Colonic mucosa (tissue), 4 donors: ENCODE measurements around the gene ZBTB34. TPM values are rescaled to one million over a fixed set of nuclear protein-coding genes. Genes with fewer than 3 reads are reported as not detected.

Experiments
- DNase-seq: peaks from one replicate; pipeline ENCODE4 v3.0.0-alpha.2; 2020
- H3K27ac ChIP-seq: fragments of 200-600 bp; one replicate; pipeline ENCODE4 v1.8.0; 2021
- H3K27me3 ChIP-seq: fragments of 200-600 bp; one replicate; pipeline ENCODE4 v1.8.0; 2021
- H3K36me3 ChIP-seq: fragments of 200-600 bp; one replicate; pipeline ENCODE4 v1.8.0; 2021
- H3K4me1 ChIP-seq: fragments of 200-600 bp; one replicate; pipeline ENCODE4 v1.8.0; 2021; ENCODE audit warnings: mild to moderate bottlenecking
- H3K4me3 ChIP-seq: fragments of 200-600 bp; one replicate; pipeline ENCODE4 v1.8.0; 2021
- H3K9ac ChIP-seq, 2 donors: one replicate each; pipeline ENCODE4 v1.7.0; 2013; ENCODE audit warnings: control low read depth in 2 of 2, low read depth in 2 of 2, low read length in 2 of 2
- H3K9me3 ChIP-seq: fragments of 200-600 bp; one replicate; pipeline ENCODE4 v1.8.0; 2021
- intact Hi-C: fragments of 100-400 bp; cut with DNase I; formaldehyde crosslinking; loops from one replicate; pipeline ENCODE4 v1.14.1; 2022
- total RNA-seq, 2 donors: library from RNA; stranded (reverse); fragmentation: NEBNext Ultra II Directional in 1 of 2; extraction: Animal tissue kit (Norgen Biotek cat#: 25700) in 1 of 2; gene quantifications; one replicate each; pipeline ENCODE4 v1.2.1, GENCODE V29; 2021
- TF ChIP-seq, protein P1 (sequence below): fragments of 200-600 bp; IDR thresholded peaks from one replicate; pipeline ENCODE4 v1.8.0; 2022; ENCODE audit warnings: antibody characterized with exemption, mild to moderate bottlenecking
- donor health status: healthy.
- donor health status: DM: no; HTN: no; CAD: no.
- donor health status: DM: no; HTN: no; CAD: no.

ZBTB34 gene
- total RNA-seq, 2 donors from 2014 or later = 4.6 to 10.3 TPM

DNA sequence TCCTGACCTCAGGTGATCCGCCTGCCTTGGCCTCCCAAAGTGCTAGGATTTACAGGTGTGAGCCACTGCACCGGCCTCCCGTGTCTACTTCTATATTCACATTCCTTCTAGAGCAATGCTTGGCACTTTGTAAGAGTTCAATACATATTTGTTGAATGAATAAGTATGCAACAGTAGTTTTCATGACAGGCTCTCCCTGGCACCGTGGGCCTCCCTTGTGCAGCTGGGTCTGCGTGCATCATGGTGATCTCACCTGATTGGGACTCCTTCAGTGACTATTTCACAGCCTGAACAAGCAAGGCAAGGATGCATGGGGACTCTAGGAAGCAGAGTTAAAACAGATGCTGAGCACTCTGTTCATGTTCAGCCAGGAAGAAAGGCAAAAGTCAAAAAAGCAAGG lies 6.8 kb upstream of the ZBTB34 start:
- Histone ChIP-seq H3K27me3 (no peaks in the 10 kb centered on the region), H3K9ac (no peak overlapping the region), H3K27ac (no peak overlapping the region), H3K36me3 (no peaks in the 10 kb centered on the region), H3K9me3 (no peaks in the 10 kb centered on the region), H3K4me3 (no peak overlapping the region), H3K4me1 (no peaks in the 10 kb centered on the region)
- DNase-seq = no peak
- intact Hi-C loops = no loop called here
- TF ChIP-seq, protein P1, sequence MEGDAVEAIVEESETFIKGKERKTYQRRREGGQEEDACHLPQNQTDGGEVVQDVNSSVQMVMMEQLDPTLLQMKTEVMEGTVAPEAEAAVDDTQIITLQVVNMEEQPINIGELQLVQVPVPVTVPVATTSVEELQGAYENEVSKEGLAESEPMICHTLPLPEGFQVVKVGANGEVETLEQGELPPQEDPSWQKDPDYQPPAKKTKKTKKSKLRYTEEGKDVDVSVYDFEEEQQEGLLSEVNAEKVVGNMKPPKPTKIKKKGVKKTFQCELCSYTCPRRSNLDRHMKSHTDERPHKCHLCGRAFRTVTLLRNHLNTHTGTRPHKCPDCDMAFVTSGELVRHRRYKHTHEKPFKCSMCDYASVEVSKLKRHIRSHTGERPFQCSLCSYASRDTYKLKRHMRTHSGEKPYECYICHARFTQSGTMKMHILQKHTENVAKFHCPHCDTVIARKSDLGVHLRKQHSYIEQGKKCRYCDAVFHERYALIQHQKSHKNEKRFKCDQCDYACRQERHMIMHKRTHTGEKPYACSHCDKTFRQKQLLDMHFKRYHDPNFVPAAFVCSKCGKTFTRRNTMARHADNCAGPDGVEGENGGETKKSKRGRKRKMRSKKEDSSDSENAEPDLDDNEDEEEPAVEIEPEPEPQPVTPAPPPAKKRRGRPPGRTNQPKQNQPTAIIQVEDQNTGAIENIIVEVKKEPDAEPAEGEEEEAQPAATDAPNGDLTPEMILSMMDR = no peak

DNA sequence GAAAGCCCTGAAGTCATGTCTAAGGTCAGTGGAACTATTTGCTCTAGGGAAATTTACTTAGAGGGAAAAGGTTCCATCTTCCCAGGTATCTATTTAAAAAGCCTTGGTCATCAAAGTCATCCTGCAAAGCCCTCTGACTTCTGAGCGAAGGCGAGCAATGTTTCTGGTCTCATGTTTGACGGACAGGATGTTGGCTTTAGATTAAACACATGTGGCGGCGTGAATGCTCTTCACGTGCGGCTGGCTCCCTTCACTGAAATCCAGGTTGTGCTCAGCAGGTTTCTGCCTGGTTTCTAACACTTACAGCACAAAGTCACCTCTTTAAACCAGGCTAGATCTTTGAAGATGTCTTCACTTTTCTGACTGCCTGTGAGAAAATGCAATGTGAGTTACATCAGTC lies 5.7 kb upstream of the ZBTB34 start:
- Histone ChIP-seq H3K9ac (no peak overlapping the region), H3K36me3 (no peaks in the 10 kb centered on the region), H3K4me3 (no peak overlapping the region), H3K9me3 (no peaks in the 10 kb centered on the region), H3K4me1 (no peaks in the 10 kb centered on the region), H3K27me3 (no peaks in the 10 kb centered on the region), H3K27ac (no peak overlapping the region)
- TF ChIP-seq, protein P1 = no peak
- intact Hi-C loops = no loop called here
- no peak for DNase-seq

DNA sequence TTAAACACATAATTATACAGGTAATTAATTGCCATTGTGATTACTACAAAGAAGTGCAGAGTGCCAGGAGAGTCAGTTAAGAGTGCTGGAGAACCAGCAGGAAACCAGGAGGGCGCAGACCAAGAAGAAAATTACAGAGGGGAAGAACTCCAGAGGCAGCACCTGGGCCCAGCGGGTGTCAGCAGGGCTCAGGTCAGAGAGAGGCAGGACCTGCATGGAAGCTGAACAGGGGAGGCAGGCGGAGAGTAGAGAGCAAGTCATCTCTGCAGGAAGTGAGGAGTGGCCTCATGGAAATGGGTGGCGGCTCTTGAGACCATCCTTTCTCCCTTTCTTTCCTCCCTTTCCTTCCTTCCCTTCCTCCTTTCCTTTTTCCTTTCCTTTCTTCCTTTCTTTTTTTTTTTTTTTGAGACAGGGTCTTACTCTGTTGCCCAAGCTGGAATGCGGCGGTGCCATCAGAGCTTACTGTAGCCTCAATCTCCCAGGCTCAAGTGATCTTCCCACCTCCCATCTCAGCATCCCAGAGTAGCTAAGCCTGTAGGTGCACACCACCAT lies 4.0 kb upstream of the ZBTB34 start:
- Histone ChIP-seq H3K4me3 (no peak overlapping the region), H3K27ac (no peak overlapping the region), H3K36me3 (no peaks in the 10 kb centered on the region), H3K9me3 (no peaks in the 10 kb centered on the region), H3K4me1 (no peaks in the 10 kb centered on the region), H3K9ac (no peak overlapping the region), H3K27me3 (no peaks in the 10 kb centered on the region)
- no peak for DNase-seq
- TF ChIP-seq, protein P1 = no peak
- intact Hi-C loops = no loop called here

DNA sequence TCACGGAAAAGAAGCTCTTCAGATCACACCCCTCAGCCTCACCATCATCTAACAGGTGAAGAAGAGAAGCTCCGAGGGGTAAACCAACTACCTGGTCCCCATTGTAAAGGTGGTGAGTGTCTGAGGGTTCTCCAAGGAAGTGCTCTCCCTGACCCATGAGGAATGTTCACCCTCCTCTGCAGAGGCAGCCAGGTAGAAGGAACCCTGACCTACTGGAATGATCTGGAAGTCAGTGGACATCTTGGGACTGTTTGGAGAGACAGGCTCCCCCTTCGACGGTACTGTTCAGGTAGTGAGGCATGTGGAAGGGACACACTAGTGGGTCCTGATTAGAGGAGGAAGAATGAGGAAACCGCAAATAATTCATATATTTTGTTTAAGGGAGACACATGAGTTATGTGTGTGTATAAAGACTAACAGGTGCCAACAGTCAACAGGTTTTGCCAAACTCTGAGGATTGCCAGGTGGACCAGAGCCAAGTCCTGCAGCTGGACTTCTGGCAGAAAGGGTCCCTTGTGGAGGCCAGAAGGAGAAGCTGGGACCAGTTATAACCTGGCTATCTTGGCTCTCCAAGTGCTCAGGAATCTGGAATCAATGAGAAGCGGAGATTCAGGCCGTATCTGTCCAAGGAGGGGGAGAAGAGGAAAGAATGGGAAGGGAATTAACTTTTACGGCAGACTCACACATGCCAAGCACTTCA lies 3.0 kb upstream of the ZBTB34 start:
- Histone ChIP-seq H3K27me3 (no peaks in the 10 kb centered on the region), H3K9me3 (no peaks in the 10 kb centered on the region), H3K36me3 (no peaks in the 10 kb centered on the region), H3K4me1 (peaks cover 8% of the 10 kb centered on the region), H3K9ac (no peak overlapping the region), H3K4me3 (no peak overlapping the region), H3K27ac (no peak overlapping the region)
- intact Hi-C loops = no loop called here
- no peak for DNase-seq
- TF ChIP-seq, protein P1 = no peak

DNA sequence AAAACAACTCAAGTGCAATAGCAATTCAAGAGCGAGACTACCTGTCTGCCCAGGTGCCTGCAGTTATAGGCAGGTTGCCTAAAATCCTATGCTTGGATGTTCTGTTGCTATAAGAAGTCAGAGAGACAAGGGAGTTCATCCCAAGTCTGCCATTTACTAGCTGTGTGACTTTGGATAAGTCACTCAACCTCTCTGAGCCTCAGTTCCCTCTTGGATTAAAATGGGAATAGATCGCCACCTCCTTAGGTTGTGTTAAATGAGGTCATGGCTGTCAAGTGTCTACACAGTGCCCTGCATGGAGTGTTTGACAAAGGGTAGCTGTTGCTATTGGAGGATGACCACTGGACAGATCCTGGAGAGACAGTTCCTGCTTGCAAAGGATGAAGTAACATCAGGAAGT lies 1.3 kb upstream of the ZBTB34 start:
- TF ChIP-seq, protein P1 = no peak
- Histone ChIP-seq H3K27ac (no peak overlapping the region), H3K4me1 (peaks cover 16% of the 10 kb centered on the region), H3K9me3 (no peaks in the 10 kb centered on the region), H3K36me3 (peaks cover 6% of the 10 kb centered on the region), H3K4me3 (no peak overlapping the region), H3K9ac (no peak overlapping the region), H3K27me3 (no peaks in the 10 kb centered on the region)
- intact Hi-C loops = no loop called here
- no peak for DNase-seq
